OCI-LY3 (cell line): ENCODE results near the gene JMY.

Source experiments
- H2AFZ ChIP-seq: fragments of 200-600, 300-600 bp; shearing (Covaris generic); 2 replicates; pipeline ENCODE4 v1.6.0; 2014; ENCODE audit warnings: antibody characterized with exemption, low read depth, low read length
- H3K27ac ChIP-seq: fragments of 200-600, 300-600 bp; sonication (generic); 2 replicates; pipeline ENCODE4 v1.5.1; 2014; ENCODE audit warnings: mild to moderate bottlenecking, low read length, moderate library complexity, mixed read lengths
- H3K27me3 ChIP-seq: fragments of 200-600, 300-600 bp; sonication (generic); 2 replicates; pipeline ENCODE4 v1.6.1; 2014; ENCODE audit warnings: low read depth, low read length, mixed read lengths
- H3K36me3 ChIP-seq: fragments of 200-600, 300-600 bp; sonication (generic); replicated peaks from 2 replicates; pipeline ENCODE3; 2014; ENCODE audit warnings: low read depth, low read length, mixed read lengths
- H3K4me1 ChIP-seq: fragments of 300-600, 200-600 bp; sonication (generic); 2 replicates; pipeline ENCODE4 v1.6.1; 2014; ENCODE audit warnings: low read length, mixed read lengths
- H3K4me2 ChIP-seq: fragments of 200-600, 300-600 bp; sonication (generic); 2 replicates; pipeline ENCODE4 v1.6.1; 2014; ENCODE audit warnings: low read length, mixed read lengths
- H3K4me3 ChIP-seq: fragments of 300-600, 200-600 bp; sonication (generic); 2 replicates; pipeline ENCODE4 v1.5.1; 2014; ENCODE audit warnings: antibody characterized with exemption, mild to moderate bottlenecking, low read length, moderate library complexity
- H3K79me2 ChIP-seq: fragments of 300-600, 200-600 bp; shearing (Covaris generic); 2 replicates; pipeline ENCODE4 v1.6.1; 2014; ENCODE audit warnings: mild to moderate bottlenecking, low read length, mixed read lengths
- H3K9ac ChIP-seq: fragments of 300-600, 200-600 bp; shearing (Covaris generic); 2 replicates; pipeline ENCODE4 v1.6.0; 2014; ENCODE audit warnings: mild to moderate bottlenecking, low read length, moderate library complexity
- H3K9me3 ChIP-seq: fragments of 200-600, 300-600 bp; shearing (Covaris generic); 2 replicates; pipeline ENCODE4 v1.6.1; 2014; ENCODE audit warnings: low read length, mixed read lengths; ENCODE audit not compliant: insufficient read depth
- H4K20me1 ChIP-seq: fragments of 200-600, 300-600 bp; sonication (generic); 2 replicates; pipeline ENCODE4 v1.6.1; 2016; ENCODE audit warnings: low read length, mixed read lengths; ENCODE audit not compliant: insufficient read depth
- EZH2phosphoT487 ChIP-seq: fragments of 200-600 bp; shearing (Covaris generic); IDR thresholded peaks from 2 replicates; pipeline ENCODE4 v1.6.1; 2018; ENCODE audit warnings: antibody characterized with exemption, mixed run types, low read depth
- TF ChIP-seq, protein P1 (sequence below): fragments of 200-600, 300-600 bp; sonication (generic); IDR thresholded peaks from 2 replicates; pipeline ENCODE4 v1.5.1; 2014; ENCODE audit warnings: antibody characterized with exemption, low read length, low read depth

The JMY gene

DNA sequence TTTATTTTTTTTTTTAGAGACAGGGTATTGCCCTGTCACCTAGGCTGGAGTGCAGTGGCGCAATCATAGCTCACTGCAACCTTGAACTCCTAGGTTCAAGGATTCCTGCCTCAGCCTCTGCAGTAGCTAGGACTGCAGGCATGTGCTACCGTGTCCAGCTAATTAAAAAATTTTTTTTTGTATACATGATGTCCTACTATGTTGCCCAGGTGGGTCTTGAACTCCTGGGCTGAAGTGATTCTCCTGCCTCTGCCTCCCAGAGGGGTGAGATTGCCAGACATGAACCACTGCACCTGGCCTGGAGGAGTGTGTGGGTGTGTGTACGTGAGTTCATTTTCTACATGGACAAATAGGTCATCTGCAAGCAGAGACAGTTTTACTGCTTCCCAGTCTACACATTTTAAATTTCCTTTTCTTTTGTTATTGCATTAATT, 33.8 kb downstream of the JMY start:
- Histone ChIP-seq H3K4me2 (no peak overlapping the region), H3K27ac (no peak overlapping the region), H3K79me2 (no peaks in the 10 kb centered on the region), H3K4me1 (no peaks in the 10 kb centered on the region), H2AFZ (no peak overlapping the region), H3K4me3 (no peak overlapping the region), H3K36me3 (no peaks in the 10 kb centered on the region), H4K20me1 (no peaks in the 10 kb centered on the region), H3K27me3 (no peaks in the 10 kb centered on the region), H3K9me3 (no peaks in the 10 kb centered on the region), H3K9ac (no peak overlapping the region)
- TF ChIP-seq, protein P1, sequence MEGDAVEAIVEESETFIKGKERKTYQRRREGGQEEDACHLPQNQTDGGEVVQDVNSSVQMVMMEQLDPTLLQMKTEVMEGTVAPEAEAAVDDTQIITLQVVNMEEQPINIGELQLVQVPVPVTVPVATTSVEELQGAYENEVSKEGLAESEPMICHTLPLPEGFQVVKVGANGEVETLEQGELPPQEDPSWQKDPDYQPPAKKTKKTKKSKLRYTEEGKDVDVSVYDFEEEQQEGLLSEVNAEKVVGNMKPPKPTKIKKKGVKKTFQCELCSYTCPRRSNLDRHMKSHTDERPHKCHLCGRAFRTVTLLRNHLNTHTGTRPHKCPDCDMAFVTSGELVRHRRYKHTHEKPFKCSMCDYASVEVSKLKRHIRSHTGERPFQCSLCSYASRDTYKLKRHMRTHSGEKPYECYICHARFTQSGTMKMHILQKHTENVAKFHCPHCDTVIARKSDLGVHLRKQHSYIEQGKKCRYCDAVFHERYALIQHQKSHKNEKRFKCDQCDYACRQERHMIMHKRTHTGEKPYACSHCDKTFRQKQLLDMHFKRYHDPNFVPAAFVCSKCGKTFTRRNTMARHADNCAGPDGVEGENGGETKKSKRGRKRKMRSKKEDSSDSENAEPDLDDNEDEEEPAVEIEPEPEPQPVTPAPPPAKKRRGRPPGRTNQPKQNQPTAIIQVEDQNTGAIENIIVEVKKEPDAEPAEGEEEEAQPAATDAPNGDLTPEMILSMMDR = no peak
- no peak for TF ChIP-seq EZH2phosphoT487

DNA sequence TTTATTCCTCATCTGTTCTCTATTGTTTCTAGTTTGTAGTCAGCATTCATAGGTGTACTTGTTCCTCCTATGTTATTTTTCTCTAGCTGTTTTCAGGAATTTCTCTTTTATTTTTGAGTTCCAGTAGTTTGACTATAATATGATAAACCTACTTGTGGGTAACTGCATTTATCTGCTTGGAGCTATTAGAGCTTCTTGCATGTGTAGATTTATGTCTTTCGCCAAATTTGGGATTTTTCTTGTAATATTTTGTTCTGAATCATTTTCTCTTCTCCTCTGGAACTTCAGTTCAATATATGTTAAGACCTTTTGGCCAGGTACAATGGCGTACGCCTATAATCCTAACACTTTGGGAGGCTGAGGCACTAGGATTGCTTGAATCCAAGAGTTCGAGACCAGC, 37.4 kb downstream of the JMY start:
- Histone ChIP-seq H3K27ac (no peak overlapping the region), H3K9me3 (no peaks in the 10 kb centered on the region), H3K9ac (no peak overlapping the region), H3K4me2 (no peak overlapping the region), H3K79me2 (no peaks in the 10 kb centered on the region), H3K4me3 (no peak overlapping the region), H3K36me3 (no peaks in the 10 kb centered on the region), H3K4me1 (no peaks in the 10 kb centered on the region), H2AFZ (no peak overlapping the region), H4K20me1 (no peaks in the 10 kb centered on the region), H3K27me3 (no peaks in the 10 kb centered on the region)
- no peak for TF ChIP-seq EZH2phosphoT487
- TF ChIP-seq, protein P1 = no peak

DNA sequence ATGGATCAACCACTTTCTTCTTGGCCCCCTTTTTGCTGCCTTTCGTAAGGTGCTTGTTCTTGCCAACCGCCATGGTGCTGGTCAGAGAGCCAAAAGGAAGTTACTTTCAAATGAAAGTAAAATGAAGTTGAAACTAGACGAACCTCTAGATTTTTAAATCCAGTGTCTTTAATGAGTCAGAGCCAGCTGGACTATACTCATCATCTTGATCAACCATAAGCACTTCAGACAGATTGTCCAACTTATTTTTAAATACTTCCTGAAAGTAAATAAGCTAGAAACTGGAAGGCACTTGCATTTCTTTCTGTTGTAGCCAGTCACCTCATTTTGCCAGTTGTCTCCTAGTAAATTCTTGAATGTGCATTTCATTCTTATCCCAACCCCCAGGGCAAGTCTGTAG, 48.9 kb downstream of the JMY start:
- Histone ChIP-seq H2AFZ (no peak overlapping the region), H3K79me2 (no peaks in the 10 kb centered on the region), H3K4me3 (no peak overlapping the region), H3K9ac (no peak overlapping the region), H3K27ac (no peak overlapping the region), H3K36me3 (no peaks in the 10 kb centered on the region), H4K20me1 (no peaks in the 10 kb centered on the region), H3K9me3 (no peaks in the 10 kb centered on the region), H3K4me2 (no peak overlapping the region), H3K27me3 (no peaks in the 10 kb centered on the region), H3K4me1 (0 out of 2 replicates have a peak, but pooled peaks cover 2% of the 10 kb centered on the region)
- TF ChIP-seq, protein P1 = no peak
- TF ChIP-seq EZH2phosphoT487 = no peak

DNA sequence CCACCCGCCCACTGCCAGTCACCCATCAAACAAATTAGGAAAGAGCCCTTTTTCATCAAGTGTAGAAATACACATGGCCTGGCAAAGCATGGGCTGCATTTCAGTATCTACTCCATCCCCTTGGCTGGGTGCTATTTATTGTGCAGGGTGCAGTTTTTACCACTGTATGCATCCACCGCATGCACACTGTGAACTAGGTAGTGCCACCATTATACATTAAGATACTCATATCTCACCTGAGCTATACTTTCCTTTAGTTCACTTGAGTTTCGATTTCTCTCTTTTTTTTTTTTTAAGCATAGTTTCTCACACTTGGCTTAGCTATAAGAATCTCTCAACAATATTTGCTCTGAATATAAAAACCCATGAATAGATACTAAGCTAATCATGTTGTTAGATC, 49.4 kb downstream of the JMY start:
- Histone ChIP-seq H3K27ac (no peak overlapping the region), H4K20me1 (no peaks in the 10 kb centered on the region), H3K36me3 (no peaks in the 10 kb centered on the region), H3K4me3 (no peak overlapping the region), H3K9me3 (no peaks in the 10 kb centered on the region), H2AFZ (no peak overlapping the region), H3K4me1 (0 out of 2 replicates have a peak, but pooled peaks cover 2% of the 10 kb centered on the region), H3K4me2 (no peak overlapping the region), H3K9ac (no peak overlapping the region), H3K27me3 (no peaks in the 10 kb centered on the region), H3K79me2 (no peaks in the 10 kb centered on the region)
- no peak for TF ChIP-seq EZH2phosphoT487
- TF ChIP-seq, protein P1 = no peak
